Measurements from ENCODE around the gene ATG2A. TPM values are rescaled to one million over a fixed set of nuclear protein-coding genes. Genes with fewer than 3 reads are reported as not detected.
"Not testable (repeated sequence)": the region's sequence is repeated elsewhere in the genome, so short reads cannot be mapped to it uniquely, and the experiment has no call there.

The ATG2A gene
- total RNA-seq, 1 donor from 2014 or later = 39.3 TPM

GRCh38 chr11:64854534-64855502 lies 62.2 kb downstream of the ATG2A start:
- DNase-seq (ENCODE audit: low spot score) = peak; percentile 86

DNA sequence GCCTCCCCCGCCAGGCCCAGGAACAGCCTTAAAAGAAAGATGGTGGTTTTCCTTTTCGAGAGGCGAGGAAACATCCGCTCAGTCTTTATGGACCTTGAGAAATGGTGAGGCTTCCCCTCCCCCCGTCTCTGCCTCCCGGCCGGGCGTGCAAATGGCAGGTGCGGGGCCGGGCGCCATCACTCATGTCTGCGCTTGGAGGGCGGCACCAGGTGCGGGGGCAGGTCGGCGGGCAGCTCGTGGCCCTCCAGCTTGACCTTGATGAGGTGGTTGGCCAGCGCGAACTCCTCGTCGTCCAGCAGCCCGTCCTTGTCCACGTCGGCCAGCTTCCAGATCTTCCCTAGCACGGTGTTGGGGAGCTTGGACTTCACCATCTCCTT lies 62.9 kb downstream of the ATG2A start:
- DNase-seq (ENCODE audit: low spot score) = no peak

GRCh38 chr11:64853709-64854108 lies 63.3 kb downstream of the ATG2A start:
- DNase-seq (ENCODE audit: low spot score) = no peak

DNA sequence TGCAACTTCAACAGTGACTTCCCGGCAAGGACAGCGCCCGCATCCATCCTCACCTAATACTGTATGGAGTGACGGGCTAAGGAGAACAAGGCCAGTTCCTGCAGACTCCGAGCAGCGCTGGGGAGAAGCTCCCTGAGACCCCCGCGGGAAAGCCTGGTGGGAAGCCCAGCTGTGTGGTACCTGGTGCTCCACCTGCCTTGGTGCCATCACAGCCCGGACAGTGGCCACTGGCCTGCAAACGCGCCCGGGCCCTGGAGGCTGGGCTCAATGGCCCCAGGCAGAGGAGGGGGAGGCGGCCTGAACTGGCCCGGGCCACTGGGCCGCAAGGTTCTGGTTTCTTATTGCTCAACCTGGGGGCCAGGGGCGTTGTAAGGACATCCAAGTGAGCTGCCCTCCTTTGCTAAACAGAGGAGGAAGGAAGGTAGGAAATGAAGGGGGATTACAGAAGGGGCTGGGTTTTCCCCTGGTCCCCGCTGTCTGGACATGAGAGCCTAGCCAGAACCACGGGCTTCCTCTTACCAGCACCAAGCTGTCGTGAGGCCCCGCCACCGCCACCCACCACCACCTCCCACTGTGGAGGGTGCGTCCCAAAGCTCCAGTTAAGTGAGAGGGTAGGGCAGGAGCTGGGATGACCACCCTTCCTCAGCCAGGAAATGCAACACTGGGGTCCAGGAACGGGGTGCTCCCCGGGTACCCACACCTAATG lies 64.1 kb downstream of the ATG2A start:
- no peak for DNase-seq (ENCODE audit: low spot score)

- no peak for DNase-seq (ENCODE audit: low spot score)
Measured at GRCh38 chr11:64851831-64852351, 65.1 kb downstream of the ATG2A start.

GRCh38 chr11:64850979-64851567 lies 65.9 kb downstream of the ATG2A start:
- no peak for DNase-seq (ENCODE audit: low spot score)

GRCh38 chr11:64849598-64850356 lies 67.2 kb downstream of the ATG2A start:
- no peak for DNase-seq (ENCODE audit: low spot score)

DNA sequence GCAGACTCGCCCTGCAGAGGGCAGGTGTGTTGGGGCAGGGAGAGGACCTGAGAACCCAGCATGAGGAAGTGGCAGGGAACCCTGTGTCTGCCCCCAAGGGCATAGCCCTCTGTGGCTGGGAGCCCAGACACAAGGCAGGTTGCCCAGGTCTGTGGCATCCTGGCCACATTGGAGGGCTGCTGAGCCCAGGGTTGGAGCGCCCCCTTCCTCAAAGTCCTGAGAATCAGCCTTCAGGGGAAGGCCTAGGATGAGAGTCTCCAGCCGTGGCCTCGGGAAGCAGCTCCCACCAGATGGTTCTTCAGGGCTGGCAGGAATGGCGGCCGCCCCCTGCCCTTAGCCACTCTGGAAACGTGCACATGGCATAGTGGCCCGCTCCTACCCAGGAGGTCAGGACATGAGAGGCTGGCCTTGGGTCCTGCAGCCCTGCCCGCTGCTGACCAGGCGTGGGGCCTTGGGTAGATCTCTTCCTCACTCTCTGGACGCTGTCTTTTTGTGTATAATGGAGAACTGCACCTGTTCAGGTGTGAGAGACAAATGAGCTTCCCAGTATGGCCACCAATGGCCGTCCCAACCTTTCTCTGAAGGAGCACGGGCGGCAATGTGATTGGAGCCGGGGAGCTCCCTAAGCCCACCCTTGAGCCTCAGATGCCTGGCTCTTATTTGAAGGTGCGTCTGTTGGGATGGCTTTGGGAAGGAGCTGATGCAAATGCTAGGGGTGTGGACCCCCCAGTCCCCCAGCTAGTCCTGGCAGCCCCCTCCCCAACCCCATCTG lies 68.0 kb downstream of the ATG2A start:
- peak; percentile 87 for DNase-seq (ENCODE audit: low spot score)

DNA sequence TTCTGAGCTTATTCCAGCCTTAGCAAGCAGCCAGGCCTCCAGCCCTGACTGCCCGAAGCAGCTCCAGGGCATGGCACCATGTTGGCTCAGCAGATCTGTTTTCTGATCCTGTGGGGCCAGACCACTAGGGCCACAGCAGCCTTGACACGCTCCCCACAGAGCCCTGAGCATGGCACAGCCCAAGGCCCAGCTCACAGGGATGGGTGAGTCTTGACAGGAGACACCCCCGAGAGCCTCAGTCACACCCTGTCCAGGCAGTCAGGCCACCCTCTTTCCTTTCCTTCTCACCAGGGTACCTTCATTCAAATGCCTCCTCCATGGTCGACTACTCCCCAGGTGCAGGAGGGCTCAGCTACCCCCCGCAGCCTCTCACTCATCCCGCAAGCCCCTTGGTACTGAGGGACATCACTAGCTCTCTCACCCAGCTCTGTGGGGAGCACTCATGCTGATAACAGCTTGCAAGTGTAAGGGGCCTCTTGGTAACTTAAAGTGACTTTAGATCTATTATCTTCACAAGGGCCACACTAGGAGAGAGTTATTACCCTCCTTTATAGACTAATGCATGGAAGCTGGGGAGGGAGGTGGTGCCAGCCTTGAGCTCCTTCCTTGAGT lies 68.7 kb downstream of the ATG2A start:
- no peak for DNase-seq (ENCODE audit: low spot score)

DNA sequence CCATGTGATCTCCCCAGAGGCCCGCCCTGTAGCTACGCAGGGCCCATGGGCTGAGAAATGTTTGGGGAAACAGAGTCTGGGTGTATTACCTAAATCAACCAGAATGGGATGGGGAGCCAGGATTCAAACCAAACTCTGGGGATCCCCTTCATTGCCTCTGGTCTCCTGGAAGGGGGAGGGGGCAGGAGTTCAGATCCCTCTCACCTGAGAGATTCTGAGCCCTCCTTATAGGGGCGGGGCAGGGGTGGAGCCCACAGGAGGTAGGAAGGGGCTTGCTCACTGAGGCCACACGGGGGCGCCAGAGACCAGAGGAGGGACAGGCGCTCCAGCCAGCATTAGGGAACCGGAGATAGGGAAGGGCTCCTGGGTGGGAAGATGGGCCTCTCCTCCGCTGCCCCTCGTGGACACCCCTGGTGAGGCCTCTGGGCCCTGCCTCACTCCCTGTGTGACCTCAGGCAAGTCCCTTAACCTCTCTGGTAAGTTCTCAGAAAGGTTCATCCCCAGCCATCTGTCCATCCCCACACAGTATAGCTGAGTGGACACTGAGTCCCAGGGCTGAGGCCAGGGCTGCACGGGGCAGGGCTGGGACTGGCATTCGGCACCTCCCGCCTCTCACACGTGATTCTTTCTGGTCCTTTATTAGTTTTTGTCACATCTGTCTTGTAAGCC lies 69.9 kb downstream of the ATG2A start:
- peak; percentile 88 for DNase-seq (ENCODE audit: low spot score)

GRCh38 chr11:64845776-64846129 lies 71.3 kb downstream of the ATG2A start:
- not testable (repeated sequence) for DNase-seq (ENCODE audit: low spot score)

DNA sequence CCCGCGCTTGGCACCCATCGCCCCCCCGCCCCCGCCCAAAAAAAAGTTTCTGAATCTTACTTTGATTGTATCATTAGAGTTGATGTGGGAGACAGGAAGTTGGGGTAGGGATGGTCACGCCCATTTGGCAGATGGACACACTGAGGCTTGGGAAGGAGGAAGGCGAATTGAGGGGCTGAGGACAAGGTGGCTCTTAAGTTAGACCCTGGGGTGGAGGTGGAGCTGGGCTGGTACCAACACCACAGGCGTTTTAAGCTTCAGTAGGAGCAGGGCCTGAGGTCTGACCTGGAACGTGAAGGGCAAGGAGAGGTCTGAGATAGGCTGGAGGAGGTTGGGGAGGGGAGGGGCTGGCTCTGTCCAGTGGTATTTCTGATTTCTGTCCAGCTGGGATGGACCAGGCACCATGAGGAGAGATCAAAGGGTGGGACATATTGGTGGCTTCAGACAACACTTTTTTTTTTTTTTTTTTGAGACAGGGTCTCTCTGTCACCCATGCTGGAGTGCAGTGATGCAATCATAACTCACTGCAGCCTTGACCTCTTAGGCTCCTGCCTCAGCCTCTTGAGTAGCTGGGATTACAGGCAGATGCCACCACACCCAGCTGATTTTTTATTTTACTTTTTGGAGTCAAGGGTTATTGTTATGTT lies 71.8 kb downstream of the ATG2A start:
- DNase-seq (ENCODE audit: low spot score) = no peak

Other genes with a start within 250 kb of the ATG2A start
- 8.1 TPM for gene NRXN2, start 194.0 kb downstream of the ATG2A start, total RNA-seq
- 17.1 TPM for gene RASGRP2, start 173.1 kb downstream of the ATG2A start, total RNA-seq
- gene PYGM, start 157.2 kb downstream of the ATG2A start, total RNA-seq = 14.3 TPM
- 263 TPM for gene SF1, start 138.7 kb downstream of the ATG2A start, total RNA-seq
- 23.1 TPM for gene MAP4K2, start 114.0 kb downstream of the ATG2A start, total RNA-seq
- gene MEN1, start 106.7 kb downstream of the ATG2A start, total RNA-seq = 34.8 TPM
- 37.1 TPM for gene CDC42BPG, start 72.6 kb downstream of the ATG2A start, total RNA-seq
- gene EHD1, start 38.6 kb downstream of the ATG2A start, total RNA-seq = 85.6 TPM
- 44.1 TPM for gene PPP2R5B, start 7.5 kb upstream of the ATG2A start, total RNA-seq
- gene GPHA2, start 18.7 kb upstream of the ATG2A start, total RNA-seq = 1.3 TPM
- gene MAJIN, start 54.9 kb upstream of the ATG2A start, total RNA-seq = not detected
- 5.5 TPM for gene BATF2, start 79.8 kb upstream of the ATG2A start, total RNA-seq
- gene ARL2, start 97.0 kb upstream of the ATG2A start, total RNA-seq = 103 TPM
- 39.4 TPM for gene SNX15, start 110.2 kb upstream of the ATG2A start, total RNA-seq
- 9.9 TPM for gene SAC3D1, start 124.0 kb upstream of the ATG2A start, total RNA-seq
- gene NAALADL1, start 141.3 kb upstream of the ATG2A start, total RNA-seq = 10.4 TPM
- 2.1 TPM for gene CDCA5, start 166.8 kb upstream of the ATG2A start, total RNA-seq
- gene ZFPL1, start 167.0 kb upstream of the ATG2A start, total RNA-seq = 44.4 TPM
- 116 TPM for gene VPS51, start 179.0 kb upstream of the ATG2A start, total RNA-seq
- gene TM7SF2, start 194.7 kb upstream of the ATG2A start, total RNA-seq = 184 TPM
- 15.1 TPM for gene ZNHIT2, start 200.5 kb upstream of the ATG2A start, total RNA-seq
- 835 TPM for gene FAU, start 204.9 kb upstream of the ATG2A start, total RNA-seq
- 46.5 TPM for gene MRPL49, start 205.1 kb upstream of the ATG2A start, total RNA-seq
- 84.4 TPM for gene SYVN1, start 217.3 kb upstream of the ATG2A start, total RNA-seq